T-helper 1 cell treated with Interleukin-12 subunit alpha and Interleukin-12 subunit beta and Interleukin-4 antibody, amounts not matched to agents 30 ng/mL and 1 ng/mL, for 36 hours (primary cell): ENCODE results near the gene GMDS. TPM values are rescaled to one million over a fixed set of nuclear protein-coding genes. Genes with fewer than 3 reads are reported as not detected.

Experiments used
- intact Hi-C: fragments of 100-400 bp; cut with micrococcal nuclease; formaldehyde crosslinking; loops from one replicate; pipeline ENCODE4 v1.15.1; 2024
- total RNA-seq: library from RNA; stranded (reverse); gene quantifications from 2 replicates; pipeline ENCODE4 v1.2.3, GENCODE V29; 2022

Gene GMDS
- 28.6 and 30.4 TPM in 2 replicates for total RNA-seq

GRCh38 chr6:2245103-2245876, at the start of gene GMDS:
GMDS (minus strand) TSS chr6:2245605.
- intact Hi-C loops = loop anchor here (1.0 to 10.0 kb wide), 13 partner anchors 14 to 1950 kb away; partner anchors contain the start of genes BPHL, DUSP22, ECI2 and NQO2

GRCh38 chr6:2285510-2285909, 40.1 kb upstream of the GMDS start:
- intact Hi-C loops = no loop called here

- intact Hi-C loops = no loop called here
These were observed 30.5 kb upstream of the GMDS start for GRCh38 chr6:2275892-2276242.

- intact Hi-C loops = no loop called here
These were observed 29.8 kb upstream of the GMDS start for GRCh38 chr6:2274981-2275891.

- intact Hi-C loops = no loop called here
These were observed 27.3 kb upstream of the GMDS start for GRCh38 chr6:2272696-2273095.

- intact Hi-C loops = no loop called here
These were observed 24.6 kb upstream of the GMDS start for GRCh38 chr6:2270054-2270453.

- intact Hi-C loops = no loop called here
These were observed 21.4 kb upstream of the GMDS start for GRCh38 chr6:2266841-2267240.

- intact Hi-C loops = no loop called here
These were observed 20.8 kb upstream of the GMDS start for GRCh38 chr6:2266031-2266795.

GRCh38 chr6:2264932-2265331, 19.5 kb upstream of the GMDS start:
- intact Hi-C loops = no loop called here

GRCh38 chr6:2263896-2264295, 18.5 kb upstream of the GMDS start:
- intact Hi-C loops = no loop called here

- intact Hi-C loops = no loop called here
These were observed 14.2 kb upstream of the GMDS start for GRCh38 chr6:2259574-2259973.

GRCh38 chr6:2259002-2259494, 13.6 kb upstream of the GMDS start:
- intact Hi-C loops = no loop called here

GRCh38 chr6:2258112-2258511, 12.7 kb upstream of the GMDS start:
- intact Hi-C loops = no loop called here

- intact Hi-C loops = no loop called here
These were observed 12.0 kb upstream of the GMDS start for GRCh38 chr6:2257363-2257762.

- intact Hi-C loops = no loop called here
These were observed 9.3 kb upstream of the GMDS start for GRCh38 chr6:2254747-2255146.

- intact Hi-C loops = loop anchor here (5.0 to 10.0 kb wide), 6 partner anchors 693 to 1954 kb away; partner anchors contain the start of genes DUSP22, ECI2, NQO2 and RIPK1
These were observed 3.7 kb upstream of the GMDS start for GRCh38 chr6:2249126-2249525.

GRCh38 chr6:2247664-2248063, 2.3 kb upstream of the GMDS start:
- intact Hi-C loops = loop anchor here (5.0 to 10.0 kb wide), 6 partner anchors 695 to 1953 kb away; partner anchors contain the start of genes DUSP22, ECI2, NQO2 and RIPK1

GRCh38 chr6:2245877-2246863, 765 bp upstream of the GMDS start:
- intact Hi-C loops = loop anchor here (1.0 to 10.0 kb wide), 13 partner anchors 15 to 1951 kb away; partner anchors contain the start of genes BPHL, DUSP22, ECI2 and NQO2

GRCh38 chr6:2244261-2245102, 923 bp downstream of the GMDS start:
- intact Hi-C loops = loop anchor here (1.0 to 10.0 kb wide), 13 partner anchors 14 to 1950 kb away; partner anchors contain the start of genes BPHL, DUSP22, ECI2 and NQO2
